GM19099 (cell line): Measurements from ENCODE around the gene LRP3.

Source experiments
- POLR2A ChIP-seq: IDR thresholded peaks from 3 replicates; pipeline ENCODE4 v1.6.1; 2011; ENCODE audit warnings: low read depth; ENCODE audit not compliant: insufficient read length; ENCODE audit errors: extremely low read depth

LRP3 gene

DNA sequence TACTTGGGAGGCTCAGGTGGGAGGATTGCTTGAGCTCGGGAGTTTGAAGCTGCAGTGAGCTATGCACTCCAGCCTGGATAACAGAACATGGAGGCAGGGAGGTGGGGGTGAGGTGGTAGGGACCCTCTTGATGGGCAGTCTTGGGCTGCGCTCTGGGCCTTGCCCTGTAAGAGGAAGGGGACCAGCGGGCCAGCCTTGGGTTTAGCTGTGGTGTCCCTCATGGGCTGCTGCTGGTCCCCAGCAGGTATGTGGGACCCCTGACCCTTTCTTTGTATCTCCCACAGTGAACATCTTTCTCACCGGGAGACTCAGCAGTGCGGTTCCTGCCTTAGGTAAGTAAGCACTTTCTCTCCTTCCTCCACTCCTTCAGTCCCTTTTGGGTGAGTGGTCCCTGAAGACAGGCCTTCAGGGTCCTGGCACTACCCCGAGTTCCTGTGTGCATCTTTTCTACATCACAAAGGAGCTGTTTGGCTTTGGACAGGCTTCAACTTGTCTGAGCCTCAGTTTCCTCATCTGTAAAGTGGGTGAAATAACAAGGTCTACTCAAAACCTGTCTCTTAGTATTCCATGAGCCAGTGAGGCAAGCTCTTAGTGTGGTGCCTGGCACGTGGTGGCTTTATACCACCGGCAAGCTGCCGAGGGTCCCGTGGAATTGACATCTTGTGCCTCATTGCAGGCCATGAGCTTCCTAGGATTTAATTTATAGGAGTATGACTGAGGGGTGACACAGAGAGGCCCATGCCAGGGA is 2.5 kb downstream of the LRP3 start:
- TF ChIP-seq POLR2A, result no peak

GRCh38 chr19:33197591-33198000 is 3.5 kb downstream of the LRP3 start:
- no peak for TF ChIP-seq POLR2A

DNA sequence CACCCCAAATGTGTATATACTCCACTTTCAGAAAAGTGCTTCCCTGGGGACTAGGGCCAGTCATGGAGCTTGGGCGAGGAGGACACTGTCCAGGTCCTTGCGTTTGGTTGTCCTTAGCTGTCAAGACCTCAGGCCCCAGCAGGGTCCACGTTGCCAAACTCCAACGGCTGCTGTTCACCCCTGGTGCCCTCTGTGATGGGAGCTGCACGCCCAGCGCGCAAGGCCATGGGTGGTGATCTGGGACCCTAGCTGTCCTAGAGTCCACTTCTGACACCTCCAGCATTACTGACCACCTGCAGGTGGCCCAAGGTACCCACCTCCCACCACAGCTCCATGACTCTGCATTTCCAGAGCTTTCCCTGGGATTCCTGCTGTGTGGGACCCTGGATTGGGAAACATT is 4.0 kb downstream of the LRP3 start:
- TF ChIP-seq POLR2A, result no peak

GRCh38 chr19:33199441-33200265 is 5.5 kb downstream of the LRP3 start:
- no peak for TF ChIP-seq POLR2A

DNA sequence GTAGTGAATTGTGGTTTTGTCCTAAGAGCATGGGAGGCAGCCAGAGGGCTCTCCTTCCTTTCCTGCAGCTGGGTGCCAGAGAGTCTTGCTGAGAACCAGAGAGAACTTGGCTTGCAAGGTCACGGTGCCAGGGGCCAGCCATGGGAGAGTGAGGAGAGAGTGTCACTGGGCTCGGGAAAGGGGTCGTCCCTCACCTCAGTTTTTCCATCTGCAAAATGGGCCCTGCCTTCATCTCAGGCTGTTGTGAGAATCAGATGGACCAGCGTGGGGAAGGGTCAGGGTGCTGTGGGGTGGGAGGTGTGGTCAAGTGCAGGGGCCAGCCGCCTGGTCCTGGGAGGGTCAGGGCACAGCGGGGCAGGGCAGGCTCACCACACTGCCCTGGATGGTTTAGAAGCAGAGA is 7.3 kb downstream of the LRP3 start:
- no peak for TF ChIP-seq POLR2A

DNA sequence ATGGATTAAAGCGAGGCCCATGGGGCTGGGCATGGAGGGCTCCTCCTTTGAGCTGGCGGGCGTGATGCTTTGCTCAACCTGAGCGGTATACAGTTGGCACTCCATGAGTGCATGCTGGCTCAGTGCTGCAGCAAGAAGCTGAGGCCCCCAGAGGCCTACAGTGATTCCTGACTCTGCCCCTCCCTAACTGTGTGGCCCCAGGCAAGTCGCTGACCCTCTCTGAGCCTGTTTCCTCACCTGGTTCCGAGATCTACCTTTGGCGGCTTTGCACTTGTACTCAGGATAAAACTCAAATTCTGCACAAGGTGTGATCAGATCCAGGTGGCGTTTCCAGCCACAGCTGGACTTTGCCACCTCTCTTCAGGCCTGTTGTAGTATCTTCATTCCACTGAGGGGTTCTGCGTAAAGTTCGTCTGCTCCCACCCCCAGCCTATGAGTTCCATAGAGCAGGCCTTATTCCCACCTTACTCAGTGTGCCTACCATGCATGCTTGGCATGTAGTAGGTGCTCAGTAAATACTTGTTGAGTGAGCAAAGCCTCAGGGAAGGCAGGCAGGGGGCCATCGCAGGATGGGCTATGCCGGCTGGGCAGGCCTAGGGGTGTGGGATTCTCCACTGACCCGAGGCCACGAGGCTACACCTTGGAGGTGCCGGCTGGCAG is 7.9 kb downstream of the LRP3 start:
- no peak for TF ChIP-seq POLR2A

- no peak for TF ChIP-seq POLR2A
Observed at GRCh38 chr19:33202546-33203507, 8.7 kb downstream of the LRP3 start.

DNA sequence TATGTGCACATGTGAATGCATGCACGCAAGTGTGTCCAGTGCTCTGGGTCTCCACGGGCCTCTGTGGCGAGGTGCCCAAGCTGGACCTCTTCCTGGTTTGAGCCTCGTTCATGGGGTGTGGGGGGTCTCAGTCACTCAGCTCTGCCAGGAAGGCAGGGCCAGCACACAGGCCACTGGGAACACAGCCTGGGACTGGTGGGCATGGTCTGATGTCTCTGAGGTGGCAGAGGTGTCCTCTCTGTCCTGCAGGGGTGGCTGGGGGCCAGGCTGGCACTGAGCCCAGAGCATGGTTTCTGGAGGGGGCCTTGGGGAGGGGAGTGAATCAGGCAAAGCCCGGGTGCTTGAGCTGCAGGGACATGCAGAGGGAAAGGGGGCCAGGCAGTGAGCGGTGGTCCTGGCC is 9.4 kb downstream of the LRP3 start:
- no peak for TF ChIP-seq POLR2A

GRCh38 chr19:33204136-33204973 is 10.2 kb downstream of the LRP3 start:
- TF ChIP-seq POLR2A, result no peak

GRCh38 chr19:33205110-33205509 is 11.0 kb downstream of the LRP3 start:
- TF ChIP-seq POLR2A, result no peak

GRCh38 chr19:33205531-33206260 is 11.6 kb downstream of the LRP3 start:
- no peak for TF ChIP-seq POLR2A

- no peak for TF ChIP-seq POLR2A
Observed at GRCh38 chr19:33206261-33207039, 12.3 kb downstream of the LRP3 start.
